Left lobe of liver (tissue), 2 donors: ENCODE measurements around the gene PTPN1. TPM values are rescaled to one million over a fixed set of nuclear protein-coding genes. Genes with fewer than 3 reads are reported as not detected.

ENCODE experiments used
- ATAC-seq: fragments of 200-7000 bp; cut with Tn5 transposase; one replicate; pipeline ENCODE4 v1.9.1; 2020; ENCODE audit warnings: mild to moderate bottlenecking, moderate library complexity
- DNase-seq: peaks from one replicate; pipeline ENCODE4 v3.0.0-alpha.2; 2020; ENCODE audit warnings: low spot score
- total RNA-seq: library from RNA; stranded (reverse); gene quantifications from one replicate; pipeline ENCODE4 v1.2.1, GENCODE V29; 2021
- donor health status: DM: no; HTN: no; CAD: no; lungs with moderate emphysema.
- donor health status: DM: no; HTN: yes; CAD: no.

Gene PTPN1
- total RNA-seq, 1 donor from 2014 or later: 8.9 TPM

DNA sequence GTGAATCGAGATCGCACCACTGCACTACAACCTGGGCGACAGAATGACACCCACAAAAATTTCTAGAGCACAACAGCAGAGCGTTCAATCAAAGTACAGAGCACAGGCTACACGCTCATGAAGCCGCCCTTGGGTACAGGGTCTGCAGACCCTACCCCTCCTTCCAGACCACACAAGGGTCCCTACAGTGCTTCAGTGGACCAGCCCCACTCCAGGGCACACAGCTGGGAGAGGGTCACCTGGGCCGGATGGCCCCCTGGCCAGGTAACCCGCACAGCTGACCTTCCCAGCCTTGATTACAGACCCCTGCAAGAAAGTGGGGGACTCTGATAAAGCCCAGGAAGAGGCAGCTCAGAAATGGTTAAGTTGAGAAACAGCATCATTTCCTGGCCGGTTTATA is 117.6 kb downstream of the PTPN1 start:
- no peak for ATAC-seq
- no peak for DNase-seq

DNA sequence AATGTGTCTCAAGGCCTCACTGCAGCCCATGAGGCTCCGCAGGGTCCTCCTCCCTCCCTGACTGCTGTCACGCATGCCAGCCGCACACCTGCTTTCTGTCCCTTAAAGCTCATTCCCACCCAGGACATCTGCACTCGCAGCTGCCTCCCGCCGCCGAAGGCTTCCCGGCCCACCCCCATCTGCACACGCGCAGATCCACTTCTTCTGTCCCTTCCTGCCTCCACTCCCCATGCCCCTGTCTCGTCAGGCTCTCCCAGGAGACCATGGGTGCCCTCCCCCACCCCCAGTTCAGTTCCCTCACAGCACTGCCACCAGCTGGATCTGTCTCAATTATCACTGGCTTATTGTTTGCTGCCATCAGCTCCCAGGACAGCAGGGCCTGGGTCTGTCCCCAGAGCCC is 118.1 kb downstream of the PTPN1 start:
- no peak for ATAC-seq
- no peak for DNase-seq

DNA sequence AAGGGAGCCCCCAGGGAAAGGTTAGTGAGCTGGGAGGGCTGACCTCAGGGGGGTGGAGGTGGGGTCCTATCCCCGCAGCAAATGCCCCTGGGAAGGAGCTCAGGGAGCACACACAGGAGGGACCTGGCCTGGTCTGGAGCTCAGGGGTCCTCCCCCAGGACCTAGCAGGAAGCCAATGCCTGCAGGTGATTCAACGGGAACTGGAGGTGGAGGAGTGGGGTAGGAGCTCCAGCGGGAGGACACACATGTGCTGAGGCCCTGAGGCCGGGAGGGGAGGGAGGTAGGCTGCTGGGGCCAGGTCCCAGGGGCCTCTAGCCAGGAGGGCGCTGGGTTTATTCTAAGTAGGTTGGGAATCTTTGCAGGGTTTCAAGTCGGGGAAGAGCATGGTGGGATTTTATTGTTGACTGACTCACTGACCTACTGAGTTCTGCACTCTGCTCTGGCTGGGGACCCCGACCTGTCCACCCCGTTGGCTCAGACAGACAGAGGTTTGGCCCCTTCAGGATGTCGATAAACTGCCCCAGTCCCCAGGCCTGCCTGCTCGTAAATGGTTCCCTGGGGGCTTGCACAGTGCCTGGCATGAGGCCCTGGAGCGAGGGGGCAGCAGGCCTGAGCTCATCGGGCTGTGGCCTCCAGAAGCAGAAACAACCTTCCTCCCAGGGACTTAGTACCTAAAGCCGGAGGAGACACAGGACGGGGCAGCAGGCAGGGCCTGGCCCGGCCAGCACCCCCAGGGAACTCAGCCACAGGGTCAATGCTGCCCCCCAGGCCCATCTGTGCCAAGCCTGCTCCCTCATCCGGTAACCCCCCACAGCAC is 118.9 kb downstream of the PTPN1 start:
- DNase-seq (no peak), ATAC-seq (no peak)

DNA sequence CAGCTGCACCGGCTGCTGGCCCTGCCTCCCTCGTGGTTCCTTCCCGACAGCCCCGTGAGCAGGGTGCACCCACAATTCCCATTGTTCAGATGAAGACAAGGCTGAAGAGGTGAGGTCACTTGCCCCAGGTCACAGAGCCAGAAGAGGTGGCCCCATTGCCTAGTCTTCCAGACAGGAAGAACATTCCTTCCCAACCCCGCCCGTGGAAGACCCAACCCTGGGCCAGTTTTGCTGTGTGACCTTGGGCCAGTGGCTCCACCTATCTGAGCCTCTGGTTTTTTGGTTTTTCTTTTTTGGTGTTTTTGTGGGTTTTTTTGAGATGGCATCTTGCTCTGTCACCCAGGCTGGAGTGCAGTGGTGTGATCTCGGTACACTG is 119.5 kb downstream of the PTPN1 start:
- ATAC-seq (no peak), DNase-seq (no peak)

DNA sequence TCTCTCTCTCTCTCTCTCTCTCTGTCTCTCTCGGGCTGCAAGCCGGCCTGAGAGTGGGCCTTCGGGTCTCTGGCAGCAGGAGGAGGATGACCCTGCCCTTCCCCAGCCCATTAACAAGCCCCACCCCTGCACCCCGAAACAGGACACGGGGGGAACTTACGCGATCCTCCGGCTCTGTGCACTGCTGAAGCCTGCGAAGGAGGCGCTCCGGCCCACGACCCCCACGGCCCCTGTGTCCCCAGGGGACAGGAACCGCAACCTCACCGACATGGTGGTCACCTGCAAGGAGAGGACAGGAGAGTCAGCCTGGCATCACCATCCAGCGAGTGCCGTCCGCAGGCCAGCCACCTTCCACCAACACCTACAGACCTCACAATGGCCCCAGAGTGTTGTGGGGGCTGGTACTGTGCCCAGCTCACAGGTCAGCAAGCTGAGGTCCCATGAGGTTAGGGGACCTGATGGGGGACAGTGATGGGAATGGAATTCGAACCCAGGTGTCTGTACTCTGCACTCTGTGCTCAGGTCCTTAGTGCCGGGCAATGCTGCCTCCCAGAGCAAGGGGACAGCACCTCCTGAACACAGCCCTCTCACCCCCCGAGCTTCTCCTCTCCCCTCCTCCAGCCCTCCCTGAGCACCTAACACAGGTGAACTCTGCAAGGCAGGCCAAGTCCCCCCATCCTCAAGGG is 120.5 kb downstream of the PTPN1 start:
- no peak for ATAC-seq
- no peak for DNase-seq

DNA sequence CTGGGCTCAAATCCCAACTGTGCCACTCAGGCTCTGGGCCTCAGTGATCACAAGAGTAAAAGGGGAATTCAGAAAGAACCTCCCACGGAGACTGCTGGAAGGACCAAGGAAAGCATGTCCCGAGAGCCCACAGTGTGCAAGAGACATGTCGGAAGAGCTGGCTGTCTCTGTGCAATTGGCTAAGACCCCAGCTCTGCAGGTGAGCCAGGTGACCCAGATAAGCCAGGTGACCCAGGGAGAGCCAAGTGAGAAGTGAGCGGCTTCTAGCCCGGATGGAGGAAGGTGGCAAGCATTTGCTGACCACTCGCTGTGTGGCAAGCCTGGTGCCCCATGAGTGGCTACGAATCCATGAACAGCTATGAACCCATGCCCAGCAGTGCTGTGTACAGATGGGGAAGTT is 122.1 kb downstream of the PTPN1 start:
- ATAC-seq: no peak
- no peak for DNase-seq

DNA sequence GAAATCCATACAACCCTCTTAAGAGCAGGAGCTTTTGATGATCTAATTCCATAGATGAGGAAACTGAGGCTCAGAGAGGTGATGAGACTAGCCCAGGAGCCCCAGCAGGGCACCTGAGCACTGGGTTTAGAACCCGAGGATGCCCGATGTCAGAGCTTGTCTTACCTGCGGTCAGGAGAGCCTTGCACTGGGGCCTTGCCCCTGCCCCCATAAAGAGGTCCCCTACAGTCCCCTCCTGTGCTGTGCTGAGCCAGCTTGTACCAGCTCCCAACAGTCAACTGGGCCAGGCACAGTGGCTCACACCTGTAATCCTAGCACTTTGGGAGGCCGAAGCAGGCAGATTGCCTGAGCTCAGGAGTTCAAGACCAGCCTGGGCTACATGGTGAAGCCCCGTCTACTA is 122.5 kb downstream of the PTPN1 start:
- DNase-seq (no peak), ATAC-seq (no peak)

DNA sequence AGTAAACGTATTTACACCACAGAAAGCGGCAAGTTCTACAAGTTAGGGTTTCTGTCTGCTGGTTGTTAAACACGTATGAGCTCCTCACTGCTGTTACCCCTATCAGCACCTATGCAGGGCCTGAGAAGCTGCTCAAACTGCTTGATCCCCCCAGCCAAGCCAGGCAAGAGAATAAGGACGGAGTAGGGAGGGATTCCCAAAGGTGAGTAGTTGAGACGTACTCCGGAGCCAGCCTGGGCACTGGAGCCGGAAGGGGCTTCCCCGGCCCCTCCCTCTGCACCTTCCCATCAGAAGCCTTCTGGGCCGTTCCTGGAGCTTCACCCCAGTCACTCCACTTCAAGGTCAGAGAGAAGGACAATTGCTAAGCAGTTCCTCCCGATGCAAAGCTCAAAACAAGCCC is 123.2 kb downstream of the PTPN1 start:
- DNase-seq (no peak), ATAC-seq (no peak)

DNA sequence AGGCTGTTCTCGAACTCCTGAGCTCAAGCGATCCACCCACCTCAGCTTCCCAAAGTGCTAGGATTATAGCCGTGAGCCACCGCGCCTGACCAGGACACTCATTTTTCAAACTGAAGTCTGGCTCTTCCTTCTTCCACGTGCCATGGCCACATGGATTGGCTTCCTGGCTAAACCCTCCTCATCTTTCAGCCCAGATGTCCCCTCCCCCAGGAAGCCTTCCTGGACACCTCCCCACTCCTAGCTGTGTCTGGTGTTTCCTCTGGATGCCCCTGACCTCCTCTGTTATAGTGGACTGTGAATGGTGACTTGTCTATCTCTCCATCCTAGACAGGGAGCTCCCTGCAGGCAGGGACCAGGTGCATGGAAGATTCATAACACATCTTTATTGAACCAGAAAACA is 124.0 kb downstream of the PTPN1 start:
- DNase-seq (no peak), ATAC-seq (no peak)

Other genes starting within 250 kb of the PTPN1 start
- 20.1 TPM for gene RIPOR3, start 181.2 kb downstream of the PTPN1 start, total RNA-seq
- 10.9 TPM for gene PARD6B, start 221.2 kb downstream of the PTPN1 start, total RNA-seq